K562 (cell line): ENCODE data around the gene DMD. TPM values are rescaled to one million over a fixed set of nuclear protein-coding genes. Genes with fewer than 3 reads are reported as not detected.

Experiments used
- ATAC-seq: fragments of 200-7000 bp; cut with Tn5 transposase; 3 replicates; pipeline ENCODE4 v1.9.1; 2020; ENCODE audit warnings: moderate library complexity
- BruUV-seq: library from RNA; stranded (reverse); fragments of 400-500 nt; replicated peaks from 2 replicates; lab custom pipeline; 2021; lab: Mats Ljungman, UMichigan
- CTCF ChIA-PET: fragments of 300-600 bp; formaldehyde crosslinking; extraction: SDS; loops from one replicate; lab custom pipeline; 2021; ENCODE audit warnings: low intra/inter-chr PET ratio; lab: Yijun Ruan, JAX
- POLR2A ChIA-PET: fragments of 300-600, 350-650 bp; sonication (Branson Sonifier 250); formaldehyde crosslinking; extraction: SDS; loops from one replicate; lab custom pipeline; 2021; ENCODE audit warnings: antibody characterized with exemption, inconsistent platforms; lab: Yijun Ruan, JAX
- DNase-seq, 4 experiments: peaks; one replicate each; pipeline versions ENCODE4 v3.0.0 to v3.0.0-alpha.2; 2011 to 2018; ENCODE audit warnings: low spot score in 3 of 4, mixed read lengths in 3 of 4; ENCODE audit errors: extremely low read depth in 1 of 4
- FAIRE-seq: peaks from 2 replicates; lab custom pipeline; 2011; peaks lifted over from hg19 to GRCh38; lab: Jason Lieb, UNC
- H2AFZ ChIP-seq: 2 replicates; pipeline ENCODE4 v1.6.0; 2011; ENCODE audit warnings: low read depth, low read length, control low read depth, inconsistent platforms
- H3K27ac ChIP-seq: fragments of 200-600 bp; 3 replicates; pipeline ENCODE4 v1.8.0; 2011; ENCODE audit warnings: low read depth, mild to moderate bottlenecking, control low read depth, inconsistent platforms, low read length, moderate library complexity, mixed read lengths; ENCODE audit errors: extremely low read depth
- H3K27me3 ChIP-seq, 2 experiments: fragments of 300-600 bp in 1 of 2; 2 replicates in 1 of 2; 3 replicates in 1 of 2; pipeline versions ENCODE4 v1.6.0 to v1.8.0; 2011; ENCODE audit warnings: inconsistent platforms in 2 of 2, low read length in 2 of 2, mild to moderate bottlenecking in 1 of 2, mixed read lengths in 1 of 2, moderate library complexity in 1 of 2; ENCODE audit not compliant: control insufficient read depth in 2 of 2, insufficient read depth in 2 of 2
- H3K36me3 ChIP-seq: fragments of 300-600 bp; 3 replicates; pipeline ENCODE4 v1.8.0; 2011; ENCODE audit warnings: mild to moderate bottlenecking, low read length, inconsistent platforms; ENCODE audit not compliant: control insufficient read depth, insufficient read depth
- H3K4me1 ChIP-seq, 2 experiments: fragments of 200-600 bp in 1 of 2; replicated peaks in 1 of 2; 2 replicates in 1 of 2; 3 replicates in 1 of 2; pipeline versions ENCODE4 v1.5.1 to v1.8.0; 2011; ENCODE audit warnings: inconsistent platforms in 2 of 2, low read length in 2 of 2, mild to moderate bottlenecking in 1 of 2, mixed read lengths in 1 of 2, moderate library complexity in 1 of 2; ENCODE audit not compliant: control insufficient read depth in 2 of 2, insufficient read depth in 2 of 2
- H3K4me2 ChIP-seq: 2 replicates; pipeline ENCODE4 v1.6.1; 2011; ENCODE audit warnings: low read length, control low read depth, inconsistent platforms, mixed read lengths; ENCODE audit not compliant: insufficient read depth
- H3K4me3 ChIP-seq: fragments of 200-600 bp; sonication (generic), shearing (Covaris generic); 2 replicates; pipeline ENCODE4 v1.5.1; 2016; ENCODE audit warnings: control low read depth, inconsistent platforms
- H3K79me2 ChIP-seq: fragments of 200-600 bp; 3 replicates; pipeline ENCODE4 v1.8.0; 2011; ENCODE audit warnings: low read length, inconsistent platforms; ENCODE audit not compliant: control insufficient read depth, insufficient read depth
- H3K9ac ChIP-seq, 2 experiments: 2 replicates each; pipeline versions ENCODE4 v1.6.0 to v1.6.1; 2011; ENCODE audit warnings: low read depth in 2 of 2, low read length in 2 of 2, control low read depth in 1 of 2, inconsistent platforms in 1 of 2, mild to moderate bottlenecking in 1 of 2, mixed read lengths in 1 of 2; ENCODE audit not compliant: insufficient read depth in 1 of 2
- H3K9me1 ChIP-seq: one replicate; pipeline ENCODE4 v1.6.0; 2011; ENCODE audit warnings: inconsistent platforms, mild to moderate bottlenecking, low read length, moderate library complexity; ENCODE audit not compliant: control insufficient read depth, insufficient read depth
- H3K9me3 ChIP-seq: replicated peaks from 2 replicates; pipeline ENCODE4 v1.5.1; 2011; ENCODE audit warnings: low read depth, low read length, inconsistent platforms; ENCODE audit not compliant: control insufficient read depth, insufficient read depth
- H4K20me1 ChIP-seq: replicated peaks from 2 replicates; pipeline ENCODE4 v1.6.1; 2011; ENCODE audit warnings: low read length, inconsistent platforms, mixed read lengths; ENCODE audit not compliant: control insufficient read depth, insufficient read depth
- CBFB ChIP-seq: sonication (generic); formaldehyde crosslinking; IDR thresholded peaks from 2 replicates; pipeline ENCODE4 v1.4.0; 2020; ENCODE audit warnings: mild to moderate bottlenecking, missing genetic modification reagents
- ETS1 ChIP-seq: conservative IDR thresholded peaks from 2 replicates; pipeline ENCODE4 v1.6.1; 2011; ENCODE audit warnings: low read depth, mild to moderate bottlenecking, low read length; ENCODE audit not compliant: control insufficient read depth
- KLF1 ChIP-seq: fragments of 450-650 bp; IDR thresholded peaks from 2 replicates; pipeline ENCODE4 v1.6.1; 2016; ENCODE audit warnings: missing genetic modification characterization, missing compliant biosample characterization
- RFX5 ChIP-seq: IDR thresholded peaks from 2 replicates; pipeline ENCODE4 v1.6.1; 2011; ENCODE audit warnings: low read depth, mild to moderate bottlenecking, improper control_type of control experiment, low read length
- ZBTB11 ChIP-seq, 3 experiments: fragments of 200-800 bp in 1 of 3; fragments of 250-450 bp in 1 of 3; fragments of 450-650 bp in 1 of 3; sonication (Bioruptor Pico) in 1 of 3; sonication (Bioruptor generic) in 1 of 3; formaldehyde crosslinking in 1 of 3; IDR thresholded peaks; 2 replicates each; pipeline versions ENCODE4 v1.6.1 to v1.8.0; 2016 to 2022; ENCODE audit warnings: mild to moderate bottlenecking in 2 of 3, missing genetic modification characterization in 2 of 3, missing compliant biosample characterization in 1 of 3, moderate library complexity in 1 of 3
- ZKSCAN8 ChIP-seq: fragments of 200-800 bp; sonication (Bioruptor generic); IDR thresholded peaks from 2 replicates; pipeline ENCODE4 v1.6.1; 2016; ENCODE audit warnings: missing genetic modification characterization, missing compliant biosample characterization
- WGBS: fragments of 100-300 bp; shearing (Covaris generic); methylation state at CpG from one replicate; pipeline ENCODE4 v1.1.6; 2016; ENCODE audit warnings: low coverage, mixed read lengths; ENCODE audit not compliant: insufficient coverage; ENCODE audit errors: missing lambda C conversion rate; 5-methylcytosine and 5-hydroxymethylcytosine counted together
- in situ Hi-C: fragments of 300-500 bp; cut with MboI; formaldehyde crosslinking; loops from 4 replicates; pipeline ENCODE4 v1.15.0; 2018; ENCODE audit warnings: inconsistent platforms, mixed read lengths
- intact Hi-C: fragments of 100-400 bp; cut with micrococcal nuclease; formaldehyde crosslinking; loops from 2 replicates; pipeline ENCODE4 v1.14.2; 2022
- polyA plus RNA-seq, 8 experiments: library from polyadenylated mRNA; depleted of rRNA in 4 of 8; stranded (reverse) in 5 of 8; unstranded in 3 of 8; fragments of >200 nt; fragmentation: Nextera tagmentation in 2 of 8; fragmentation: Illumina TruSeq in 1 of 8; extraction: Ambion mirVana in 2 of 8; extraction: Trizol in 1 of 8; gene quantifications; 2 replicates each; pipeline versions ENCODE4 v1.2.1 to v1.2.3, GENCODE V29; 2011 to 2014; ENCODE audit warnings: inconsistent platforms in 1 of 8, missing spikeins in 1 of 8
- total RNA-seq, 7 experiments: library from RNA; depleted of rRNA in 6 of 7; stranded (reverse); fragments of >200 nt in 6 of 7; fragmentation: Illumina TruSeq in 2 of 7; extraction: Trizol in 2 of 7; gene quantifications; 2 replicates each; pipeline versions ENCODE4 v1.2.1 to v1.2.3, GENCODE V29; 2011 to 2021; ENCODE audit warnings: low replicate concordance in 1 of 7

Gene DMD
- total and polyA plus RNA-seq, 9 of the 15 experiments (the other 6 are each of a cell fraction or from before 2014, with no cell fraction given) = 3.8 to 20.4 (median 11.4) TPM

GRCh38 chrX:31397119-31397518 lies 1814.2 kb downstream of the DMD start:
- 41% methylated on average over 3 of the region's 3 CpGs for WGBS
- Histone ChIP-seq H3K4me1 (no peaks in the 10 kb centered on the region), H4K20me1 (no peaks in the 10 kb centered on the region), H3K9me3 (no peaks in the 10 kb centered on the region), H3K36me3 (no peaks in the 10 kb centered on the region), H3K27ac (no peak overlapping the region), H3K27me3 (no peaks in the 10 kb centered on the region), H2AFZ (no peak overlapping the region), H3K9ac (no peak overlapping the region), H3K4me2 (no peak overlapping the region), H3K4me3 (no peak overlapping the region), H3K9me1 (no peaks in the 10 kb centered on the region), H3K79me2 (no peaks in the 10 kb centered on the region)
- no peak for FAIRE-seq
- TF ChIP-seq RFX5 = no peak
- TF ChIP-seq ZKSCAN8 (CRISPR knock-in tag) = no peak
- no peak for TF ChIP-seq ZBTB11 (CRISPR knock-in tag; IDR thresholded peaks at IDR 0.05)
- TF ChIP-seq CBFB = no peak
- no peak for TF ChIP-seq ETS1
- no peak for TF ChIP-seq KLF1 (tag)
- intact Hi-C loops (no loop called here), in situ Hi-C loops (no loop called here)
- ChIA-PET CTCF (no interaction called here), POLR2A (no interaction called here)
- no TSS peak for BruUV-seq
- ATAC-seq = no peak
- no peak for DNase-seq
